Measurements from ENCODE around the gene FGF12.
A peak's percentile ranks its signal among the peaks of the same experiment; 100 is the strongest.

The FGF12 gene

DNA sequence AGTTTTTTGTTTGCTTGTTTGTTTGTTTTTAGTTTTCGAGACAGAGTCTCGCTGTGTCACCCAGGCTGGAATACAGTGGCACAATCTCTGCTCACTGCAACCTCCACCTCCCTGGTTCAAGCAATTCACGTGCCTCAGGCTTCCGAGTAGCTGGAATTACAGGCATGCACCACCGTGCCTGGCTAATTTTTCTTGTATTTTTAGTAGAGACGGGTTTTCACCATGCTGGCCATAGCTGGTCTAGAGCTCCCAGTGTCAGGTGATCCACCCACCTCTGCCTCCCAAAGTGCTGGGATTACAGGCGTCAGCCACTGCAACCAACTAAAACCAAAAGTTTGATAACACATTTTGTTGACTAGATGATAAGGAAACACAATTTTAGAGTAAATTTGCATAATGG, 372.7 kb downstream of the FGF12 start:
- H3K4me3 ChIP-seq (ENCODE audit: insufficient read length, low read depth), result no peak overlapping the region
- no peaks in the 10 kb centered on the region for H3K9me3 ChIP-seq (ENCODE audit: insufficient read depth, low read length)
- no peak for DNase-seq (ENCODE audit: low read depth, low spot score)
- no peaks in the 10 kb centered on the region for H3K36me3 ChIP-seq (ENCODE audit: insufficient read depth, insufficient read length, low read length)
- no peaks in the 10 kb centered on the region for H3K27me3 ChIP-seq (ENCODE audit: insufficient read depth, insufficient read length)
- no peak overlapping the region for H3K9ac ChIP-seq (ENCODE audit: insufficient read length, low read depth)
- no peak for TF ChIP-seq ZNF274 (IDR thresholded peaks at IDR 0.05; ENCODE audit: low read depth, low read length)
- TF ChIP-seq YY1 (IDR thresholded peaks at IDR 0.05; ENCODE audit: insufficient read depth, insufficient read length), result no peak
- TF ChIP-seq SUZ12 (IDR thresholded peaks at IDR 0.05; ENCODE audit: extremely low read depth, insufficient read depth, insufficient read length), result no peak
- no peaks in the 10 kb centered on the region for H3K4me1 ChIP-seq (ENCODE audit: insufficient read depth, insufficient read length)

GRCh38 chr3:192352142-192352541, 375.2 kb downstream of the FGF12 start:
- Histone ChIP-seq H3K36me3 (ENCODE audit: insufficient read depth, insufficient read length, low read length) (no peaks in the 10 kb centered on the region), H3K9me3 (ENCODE audit: insufficient read depth, low read length) (no peaks in the 10 kb centered on the region), H3K4me1 (ENCODE audit: insufficient read depth, insufficient read length) (no peaks in the 10 kb centered on the region), H3K4me3 (ENCODE audit: insufficient read length, low read depth) (no peak overlapping the region), H3K27me3 (ENCODE audit: insufficient read depth, insufficient read length) (no peaks in the 10 kb centered on the region), H3K9ac (ENCODE audit: insufficient read length, low read depth) (no peak overlapping the region)
- DNase-seq (ENCODE audit: low read depth, low spot score), result no peak
- no peak for TF ChIP-seq SUZ12 (IDR thresholded peaks at IDR 0.05; ENCODE audit: extremely low read depth, insufficient read depth, insufficient read length)
- no peak for TF ChIP-seq ZNF274 (IDR thresholded peaks at IDR 0.05; ENCODE audit: low read depth, low read length)
- no peak for TF ChIP-seq YY1 (IDR thresholded peaks at IDR 0.05; ENCODE audit: insufficient read depth, insufficient read length)

DNA sequence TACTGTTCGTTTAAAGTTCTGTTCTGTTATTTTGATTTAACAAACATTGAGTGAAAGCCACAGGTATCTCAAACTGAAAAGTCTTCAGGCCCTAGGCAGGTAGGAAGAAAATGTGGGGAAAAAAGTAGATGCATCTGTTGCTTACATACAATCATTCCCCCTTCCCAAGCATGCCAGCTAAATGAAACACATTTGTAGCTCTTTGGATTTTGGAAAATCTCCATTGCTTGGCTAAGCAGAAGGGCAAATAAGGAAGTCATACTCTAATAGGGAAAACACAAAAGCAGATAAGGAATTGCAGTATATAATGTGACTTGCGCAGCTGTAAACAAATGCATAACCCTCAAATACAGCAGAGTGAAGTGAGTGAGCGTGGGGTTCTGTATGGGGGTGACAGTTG, 375.9 kb downstream of the FGF12 start:
- Histone ChIP-seq H3K27me3 (ENCODE audit: insufficient read depth, insufficient read length) (no peaks in the 10 kb centered on the region), H3K9ac (ENCODE audit: insufficient read length, low read depth) (no peak overlapping the region), H3K4me1 (ENCODE audit: insufficient read depth, insufficient read length) (no peaks in the 10 kb centered on the region), H3K9me3 (ENCODE audit: insufficient read depth, low read length) (no peaks in the 10 kb centered on the region), H3K36me3 (ENCODE audit: insufficient read depth, insufficient read length, low read length) (no peaks in the 10 kb centered on the region), H3K4me3 (ENCODE audit: insufficient read length, low read depth) (no peak overlapping the region)
- TF ChIP-seq YY1 (IDR thresholded peaks at IDR 0.05; ENCODE audit: insufficient read depth, insufficient read length) (no peak), ZNF274 (IDR thresholded peaks at IDR 0.05; ENCODE audit: low read depth, low read length) (no peak), SUZ12 (IDR thresholded peaks at IDR 0.05; ENCODE audit: extremely low read depth, insufficient read depth, insufficient read length) (no peak)
- DNase-seq (ENCODE audit: low read depth, low spot score), result no peak

GRCh38 chr3:192340031-192340430, 387.3 kb downstream of the FGF12 start:
- no peak overlapping the region for H3K9ac ChIP-seq (ENCODE audit: insufficient read length, low read depth)
- no peaks in the 10 kb centered on the region for H3K36me3 ChIP-seq (ENCODE audit: insufficient read depth, insufficient read length, low read length)
- no peak overlapping the region for H3K4me3 ChIP-seq (ENCODE audit: insufficient read length, low read depth)
- DNase-seq (ENCODE audit: low read depth, low spot score), result no peak
- TF ChIP-seq YY1 (IDR thresholded peaks at IDR 0.05; ENCODE audit: insufficient read depth, insufficient read length) (no peak), SUZ12 (IDR thresholded peaks at IDR 0.05; ENCODE audit: extremely low read depth, insufficient read depth, insufficient read length) (no peak), ZNF274 (IDR thresholded peaks at IDR 0.05; ENCODE audit: low read depth, low read length) (no peak)
- no peaks in the 10 kb centered on the region for H3K4me1 ChIP-seq (ENCODE audit: insufficient read depth, insufficient read length)
- no peaks in the 10 kb centered on the region for H3K27me3 ChIP-seq (ENCODE audit: insufficient read depth, insufficient read length)
- no peaks in the 10 kb centered on the region for H3K9me3 ChIP-seq (ENCODE audit: insufficient read depth, low read length)

GRCh38 chr3:192339214-192339613, 388.1 kb downstream of the FGF12 start:
- Histone ChIP-seq H3K9ac (ENCODE audit: insufficient read length, low read depth) (no peak overlapping the region), H3K4me1 (ENCODE audit: insufficient read depth, insufficient read length) (no peaks in the 10 kb centered on the region), H3K4me3 (ENCODE audit: insufficient read length, low read depth) (no peak overlapping the region), H3K36me3 (ENCODE audit: insufficient read depth, insufficient read length, low read length) (no peaks in the 10 kb centered on the region), H3K9me3 (ENCODE audit: insufficient read depth, low read length) (no peaks in the 10 kb centered on the region), H3K27me3 (ENCODE audit: insufficient read depth, insufficient read length) (no peaks in the 10 kb centered on the region)
- DNase-seq (ENCODE audit: low read depth, low spot score), result peak; percentile 5
- TF ChIP-seq SUZ12 (IDR thresholded peaks at IDR 0.05; ENCODE audit: extremely low read depth, insufficient read depth, insufficient read length) (no peak), ZNF274 (IDR thresholded peaks at IDR 0.05; ENCODE audit: low read depth, low read length) (no peak), YY1 (IDR thresholded peaks at IDR 0.05; ENCODE audit: insufficient read depth, insufficient read length) (no peak)

DNA sequence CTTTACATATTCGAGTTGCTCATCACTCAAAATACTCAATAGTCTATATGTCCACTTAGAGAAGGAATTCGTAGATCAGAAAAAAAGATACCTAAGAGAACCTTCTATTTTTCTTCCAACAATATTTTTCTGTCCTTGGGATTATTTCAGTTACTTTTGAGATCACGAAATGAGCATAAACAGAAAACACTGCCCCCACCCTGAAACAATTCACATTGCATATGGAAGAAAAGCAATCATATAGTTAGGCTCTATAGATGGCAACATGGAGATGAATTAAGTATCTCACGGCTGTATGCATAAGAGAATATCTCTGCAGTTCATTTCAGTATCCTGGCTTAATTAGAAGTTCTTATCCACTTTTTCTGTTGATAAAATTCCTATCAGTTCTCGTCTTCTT, 391.1 kb downstream of the FGF12 start:
- Histone ChIP-seq H3K9me3 (ENCODE audit: insufficient read depth, low read length) (no peaks in the 10 kb centered on the region), H3K36me3 (ENCODE audit: insufficient read depth, insufficient read length, low read length) (no peaks in the 10 kb centered on the region), H3K9ac (ENCODE audit: insufficient read length, low read depth) (no peak overlapping the region), H3K27me3 (ENCODE audit: insufficient read depth, insufficient read length) (no peaks in the 10 kb centered on the region), H3K4me3 (ENCODE audit: insufficient read length, low read depth) (no peak overlapping the region), H3K4me1 (ENCODE audit: insufficient read depth, insufficient read length) (no peaks in the 10 kb centered on the region)
- TF ChIP-seq SUZ12 (IDR thresholded peaks at IDR 0.05; ENCODE audit: extremely low read depth, insufficient read depth, insufficient read length) (no peak), ZNF274 (IDR thresholded peaks at IDR 0.05; ENCODE audit: low read depth, low read length) (no peak), YY1 (IDR thresholded peaks at IDR 0.05; ENCODE audit: insufficient read depth, insufficient read length) (no peak)
- no peak for DNase-seq (ENCODE audit: low read depth, low spot score)

GRCh38 chr3:192332386-192333291, 394.7 kb downstream of the FGF12 start:
- Histone ChIP-seq H3K4me1 (ENCODE audit: insufficient read depth, insufficient read length) (no peaks in the 10 kb centered on the region), H3K36me3 (ENCODE audit: insufficient read depth, insufficient read length, low read length) (no peaks in the 10 kb centered on the region), H3K4me3 (ENCODE audit: insufficient read length, low read depth) (no peak overlapping the region), H3K9me3 (ENCODE audit: insufficient read depth, low read length) (no peaks in the 10 kb centered on the region), H3K9ac (ENCODE audit: insufficient read length, low read depth) (no peak overlapping the region), H3K27me3 (ENCODE audit: insufficient read depth, insufficient read length) (no peaks in the 10 kb centered on the region)
- peak; percentile 39 for DNase-seq (ENCODE audit: low read depth, low spot score)
- TF ChIP-seq ZNF274 (IDR thresholded peaks at IDR 0.05; ENCODE audit: low read depth, low read length) (no peak), YY1 (IDR thresholded peaks at IDR 0.05; ENCODE audit: insufficient read depth, insufficient read length) (no peak), SUZ12 (IDR thresholded peaks at IDR 0.05; ENCODE audit: extremely low read depth, insufficient read depth, insufficient read length) (no peak)
